Measurements from ENCODE around the gene RELT. TPM values are rescaled to one million over a fixed set of nuclear protein-coding genes. Genes with fewer than 3 reads are reported as not detected.

The RELT gene
- total RNA-seq, 1 experiment from 2014 or later, result 7.8 TPM

DNA sequence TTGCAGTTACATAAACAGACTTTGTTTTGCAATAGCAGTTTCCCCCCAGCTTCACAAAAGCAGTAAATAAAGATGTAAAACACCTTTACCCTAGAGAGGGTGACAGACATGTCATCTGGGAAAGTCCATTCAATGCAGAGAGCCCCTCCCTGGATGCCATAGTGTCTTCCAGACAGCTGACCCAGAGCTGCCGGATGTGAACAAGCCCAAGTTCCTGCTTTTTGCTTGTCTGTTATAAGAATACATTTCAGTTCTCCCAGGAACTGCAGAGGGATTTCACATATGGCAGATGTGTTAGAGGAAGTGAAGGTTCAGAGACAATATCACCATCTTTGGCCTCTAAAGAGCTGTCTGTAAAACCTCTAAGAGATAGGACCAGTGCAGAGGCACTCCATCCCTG lies 48.9 kb downstream of the RELT start:
- DNase-seq, result no peak
- no peaks in the 10 kb centered on the region for H3K9me3 ChIP-seq (ENCODE audit: insufficient read depth, low read depth)
- BruUV-seq (replicated peaks), result no TSS peak
- H3K4me2 ChIP-seq, result no peak overlapping the region
- intact Hi-C loops (cut with micrococcal nuclease; ENCODE audit: unreplicated experiment), result no loop called here
- no peaks in the 10 kb centered on the region for H3K4me1 ChIP-seq (replicated peaks; ENCODE audit: insufficient read depth)
- ChIA-PET CTCF (no interaction called here), POLR2A (ENCODE audit: unreplicated experiment) (no interaction called here)
- no peaks in the 10 kb centered on the region for H3K79me2 ChIP-seq (ENCODE audit: low read depth)
- no peaks in the 10 kb centered on the region for H4K20me1 ChIP-seq (ENCODE audit: insufficient read depth)
- H3K27me3 ChIP-seq (ENCODE audit: insufficient read depth, low read depth), result no peaks in the 10 kb centered on the region
- TF ChIP-seq, protein P1, sequence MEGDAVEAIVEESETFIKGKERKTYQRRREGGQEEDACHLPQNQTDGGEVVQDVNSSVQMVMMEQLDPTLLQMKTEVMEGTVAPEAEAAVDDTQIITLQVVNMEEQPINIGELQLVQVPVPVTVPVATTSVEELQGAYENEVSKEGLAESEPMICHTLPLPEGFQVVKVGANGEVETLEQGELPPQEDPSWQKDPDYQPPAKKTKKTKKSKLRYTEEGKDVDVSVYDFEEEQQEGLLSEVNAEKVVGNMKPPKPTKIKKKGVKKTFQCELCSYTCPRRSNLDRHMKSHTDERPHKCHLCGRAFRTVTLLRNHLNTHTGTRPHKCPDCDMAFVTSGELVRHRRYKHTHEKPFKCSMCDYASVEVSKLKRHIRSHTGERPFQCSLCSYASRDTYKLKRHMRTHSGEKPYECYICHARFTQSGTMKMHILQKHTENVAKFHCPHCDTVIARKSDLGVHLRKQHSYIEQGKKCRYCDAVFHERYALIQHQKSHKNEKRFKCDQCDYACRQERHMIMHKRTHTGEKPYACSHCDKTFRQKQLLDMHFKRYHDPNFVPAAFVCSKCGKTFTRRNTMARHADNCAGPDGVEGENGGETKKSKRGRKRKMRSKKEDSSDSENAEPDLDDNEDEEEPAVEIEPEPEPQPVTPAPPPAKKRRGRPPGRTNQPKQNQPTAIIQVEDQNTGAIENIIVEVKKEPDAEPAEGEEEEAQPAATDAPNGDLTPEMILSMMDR (conservative IDR thresholded peaks at IDR 0.05), result no peak
- no peak for TF ChIP-seq EZH2 (IDR thresholded peaks at IDR 0.05; ENCODE audit: low read depth)
- no peaks in the 10 kb centered on the region for H3F3A ChIP-seq (ENCODE audit: insufficient read depth, low read depth)
- no peak overlapping the region for H2AFZ ChIP-seq
- H3K9me2 ChIP-seq (ENCODE audit: insufficient read depth), result no peaks in the 10 kb centered on the region
- no peaks in the 10 kb centered on the region for H3K36me3 ChIP-seq (ENCODE audit: low read depth)
- no peak overlapping the region for H3K4me3 ChIP-seq
- no peak overlapping the region for H3K27ac ChIP-seq

DNA sequence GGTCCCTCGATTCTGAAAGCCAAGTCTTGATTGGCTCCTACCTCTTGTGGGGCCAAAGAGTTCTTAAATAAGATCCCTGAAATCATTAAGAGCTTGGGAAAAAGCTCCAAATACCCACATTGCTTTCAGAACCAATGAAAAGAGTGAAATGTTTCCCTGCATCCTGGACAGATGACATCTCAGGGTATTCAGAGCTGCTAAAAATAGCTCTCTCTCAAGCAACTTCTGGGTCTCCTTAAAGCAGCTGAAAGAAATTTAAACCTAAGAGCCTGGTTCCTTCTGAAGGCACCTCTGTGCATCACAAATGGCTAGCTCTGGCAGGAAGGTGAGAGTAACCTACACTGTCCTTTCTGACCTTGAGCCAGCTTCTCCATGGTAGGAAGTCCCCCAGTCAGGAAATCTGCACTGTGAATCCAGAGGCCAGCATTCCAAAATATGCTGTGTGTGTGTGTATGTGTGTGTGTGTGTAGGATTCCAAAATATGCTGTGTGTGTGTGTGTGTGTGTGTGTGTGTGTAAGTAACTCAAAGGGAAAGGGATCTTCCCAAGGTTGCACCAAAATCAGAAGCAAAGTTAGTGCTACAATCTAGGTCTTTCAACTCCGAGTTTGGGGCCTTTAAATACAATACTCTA lies 50.1 kb downstream of the RELT start:
- CTCF ChIA-PET, result no interaction called here
- no peaks in the 10 kb centered on the region for H4K20me1 ChIP-seq (ENCODE audit: insufficient read depth)
- H3K36me3 ChIP-seq (ENCODE audit: low read depth), result no peaks in the 10 kb centered on the region
- no peak overlapping the region for H3K27ac ChIP-seq
- H3K9me3 ChIP-seq (ENCODE audit: insufficient read depth, low read depth), result no peaks in the 10 kb centered on the region
- H3K79me2 ChIP-seq (ENCODE audit: low read depth), result no peaks in the 10 kb centered on the region
- no peak overlapping the region for H2AFZ ChIP-seq
- POLR2A ChIA-PET (ENCODE audit: unreplicated experiment), result no interaction called here
- H3F3A ChIP-seq (ENCODE audit: insufficient read depth, low read depth), result no peaks in the 10 kb centered on the region
- H3K4me1 ChIP-seq (replicated peaks; ENCODE audit: insufficient read depth), result no peaks in the 10 kb centered on the region
- no peak for DNase-seq
- no peaks in the 10 kb centered on the region for H3K27me3 ChIP-seq (ENCODE audit: insufficient read depth, low read depth)
- intact Hi-C loops (cut with micrococcal nuclease; ENCODE audit: unreplicated experiment), result no loop called here
- no peaks in the 10 kb centered on the region for H3K9me2 ChIP-seq (ENCODE audit: insufficient read depth)
- no peak overlapping the region for H3K4me3 ChIP-seq
- no TSS peak for BruUV-seq (replicated peaks)
- H3K4me2 ChIP-seq, result no peak overlapping the region
- TF ChIP-seq, protein P1 (conservative IDR thresholded peaks at IDR 0.05), result no peak
- no peak for TF ChIP-seq EZH2 (IDR thresholded peaks at IDR 0.05; ENCODE audit: low read depth)

DNA sequence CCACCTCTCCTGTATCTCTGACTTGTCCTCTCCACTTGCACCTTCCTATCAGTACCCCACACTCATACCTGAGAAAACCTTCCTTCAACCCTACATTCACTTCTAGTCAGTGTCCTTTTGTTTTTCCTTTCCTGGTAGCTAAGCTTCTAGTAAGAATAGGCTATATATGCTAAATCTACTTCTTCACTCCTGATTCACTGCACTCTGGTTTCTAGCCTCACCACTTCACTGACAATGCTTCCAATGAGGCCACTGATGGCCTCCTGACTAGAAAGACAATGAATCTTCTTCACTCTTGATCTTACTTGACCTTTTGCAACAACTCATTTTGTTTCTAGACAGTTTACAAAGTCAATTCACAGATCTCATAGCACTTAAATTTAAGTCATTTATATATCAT lies 52.0 kb downstream of the RELT start:
- POLR2A ChIA-PET (ENCODE audit: unreplicated experiment), result no interaction called here

More for the DNA sequence above, 52.0 kb downstream of the RELT start:
- no peaks in the 10 kb centered on the region for H3K27me3 ChIP-seq (ENCODE audit: insufficient read depth, low read depth)
- no peak overlapping the region for H3K27ac ChIP-seq
- H3K4me1 ChIP-seq (replicated peaks; ENCODE audit: insufficient read depth), result no peaks in the 10 kb centered on the region
- H3K4me2 ChIP-seq, result no peak overlapping the region
- TF ChIP-seq EZH2 (IDR thresholded peaks at IDR 0.05; ENCODE audit: low read depth), result no peak
- TF ChIP-seq, protein P1 (conservative IDR thresholded peaks at IDR 0.05), result no peak
- no peaks in the 10 kb centered on the region for H3F3A ChIP-seq (ENCODE audit: insufficient read depth, low read depth)
- H3K9me3 ChIP-seq (ENCODE audit: insufficient read depth, low read depth), result no peaks in the 10 kb centered on the region
- intact Hi-C loops (cut with micrococcal nuclease; ENCODE audit: unreplicated experiment), result no loop called here
- DNase-seq, result no peak
- H2AFZ ChIP-seq, result no peak overlapping the region
- CTCF ChIA-PET, result no interaction called here
- no peak overlapping the region for H3K4me3 ChIP-seq
- no peaks in the 10 kb centered on the region for H3K9me2 ChIP-seq (ENCODE audit: insufficient read depth)
- no peaks in the 10 kb centered on the region for H4K20me1 ChIP-seq (ENCODE audit: insufficient read depth)
- no TSS peak for BruUV-seq (replicated peaks)
- H3K36me3 ChIP-seq (ENCODE audit: low read depth), result no peaks in the 10 kb centered on the region
- H3K79me2 ChIP-seq (ENCODE audit: low read depth), result no peaks in the 10 kb centered on the region
